ENCODE measurements around the gene HNF4A.

The HNF4A gene

DNA sequence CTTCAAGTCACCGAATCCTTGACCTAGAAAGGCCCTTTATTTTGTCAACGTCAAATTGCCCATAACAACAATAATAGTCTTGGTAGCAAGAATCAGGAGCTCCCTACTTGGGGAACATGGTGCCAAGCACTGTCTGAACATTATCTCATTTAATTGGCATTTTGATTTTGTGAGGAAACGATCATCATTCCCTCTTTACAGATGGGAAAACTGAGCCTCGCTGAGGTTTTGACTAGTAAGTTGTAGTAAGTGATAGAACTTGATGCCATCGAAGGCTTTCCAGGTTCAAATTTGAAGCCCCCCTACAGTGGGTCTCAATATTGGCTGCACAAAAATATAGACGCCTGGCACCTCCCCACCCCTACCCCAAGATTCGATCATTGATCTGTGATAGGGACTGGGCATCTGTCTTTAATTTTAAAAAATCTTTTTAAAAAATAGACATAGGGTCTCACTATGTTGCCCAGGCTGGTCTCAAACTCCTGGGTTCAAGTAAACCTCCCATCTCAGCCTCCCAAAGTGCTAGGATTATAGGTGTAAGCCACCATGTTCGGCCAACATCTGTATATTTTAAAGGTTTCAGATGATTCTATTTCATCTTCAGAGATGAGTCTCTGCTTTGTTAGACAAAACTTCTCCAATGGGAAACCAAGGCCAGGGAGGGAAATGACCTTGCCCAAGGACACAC lies 36.7 kb downstream of the HNF4A start:
- Histone ChIP-seq H3K27ac (ENCODE audit: low read depth, low read length) (no peak overlapping the region), H3K4me1 (ENCODE audit: control insufficient read depth, insufficient read depth, low read length, unreplicated experiment) (no peaks in the 10 kb centered on the region), H2AFZ (ENCODE audit: low read length, unreplicated experiment) (no peak overlapping the region), H3K79me2 (ENCODE audit: control insufficient read depth, insufficient read depth, low read length, unreplicated experiment) (no peaks in the 10 kb centered on the region), H3K4me3 (ENCODE audit: low read depth, low read length) (no peak overlapping the region), H3K36me3 (ENCODE audit: insufficient read depth, low read length) (no peaks in the 10 kb centered on the region), H3K27me3 (ENCODE audit: insufficient read depth, low read length) (peaks cover 5% of the 10 kb centered on the region; the same call in 1 of the 2 replicates)

DNA sequence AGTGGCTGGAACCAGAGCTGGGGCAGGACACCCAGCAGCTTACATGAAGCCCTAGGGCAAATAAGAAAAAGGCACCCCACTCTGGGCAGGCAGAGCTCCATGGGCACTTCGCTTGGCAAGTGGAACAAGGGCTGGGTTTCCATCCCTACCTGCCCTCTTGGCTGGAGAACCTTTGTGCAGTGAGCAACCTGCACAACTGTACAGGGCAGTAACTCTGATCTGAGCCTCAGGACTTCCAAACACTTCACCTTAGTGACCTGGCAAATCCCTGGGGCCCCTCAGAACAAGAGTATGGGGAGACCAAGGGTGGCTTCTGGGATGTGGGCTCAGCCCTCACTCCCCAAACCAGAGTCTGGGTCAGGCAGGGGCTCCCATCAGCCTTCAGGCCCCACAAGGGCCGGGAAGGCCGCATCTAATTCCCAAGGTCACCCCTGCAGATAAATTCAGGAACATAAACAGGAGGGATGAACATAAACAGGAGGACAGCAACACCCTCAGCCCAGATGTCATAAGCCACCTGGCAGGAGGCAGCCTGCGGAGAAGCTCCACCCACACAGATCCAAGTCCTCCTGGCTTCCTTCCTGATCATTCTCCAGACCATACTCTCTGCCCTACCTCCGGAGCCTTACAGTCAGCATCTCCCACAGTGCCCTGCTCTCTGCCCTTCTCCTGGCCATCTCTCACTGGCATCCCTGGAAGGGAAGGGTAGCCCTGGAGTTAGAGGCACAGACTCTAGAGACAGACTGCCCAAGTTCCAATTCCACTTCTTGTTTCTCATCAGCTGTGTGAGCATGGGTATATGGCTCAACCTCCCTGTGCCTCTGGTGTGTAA lies 37.5 kb downstream of the HNF4A start:
- Histone ChIP-seq H3K27ac (ENCODE audit: low read depth, low read length) (no peak overlapping the region), H2AFZ (ENCODE audit: low read length, unreplicated experiment) (no peak overlapping the region), H3K36me3 (ENCODE audit: insufficient read depth, low read length) (no peaks in the 10 kb centered on the region), H3K4me3 (ENCODE audit: low read depth, low read length) (no peak overlapping the region), H3K4me1 (ENCODE audit: control insufficient read depth, insufficient read depth, low read length, unreplicated experiment) (peaks cover 3% of the 10 kb centered on the region), H3K79me2 (ENCODE audit: control insufficient read depth, insufficient read depth, low read length, unreplicated experiment) (no peaks in the 10 kb centered on the region), H3K27me3 (ENCODE audit: insufficient read depth, low read length) (peaks cover 5% of the 10 kb centered on the region; the same call in 1 of the 2 replicates)

DNA sequence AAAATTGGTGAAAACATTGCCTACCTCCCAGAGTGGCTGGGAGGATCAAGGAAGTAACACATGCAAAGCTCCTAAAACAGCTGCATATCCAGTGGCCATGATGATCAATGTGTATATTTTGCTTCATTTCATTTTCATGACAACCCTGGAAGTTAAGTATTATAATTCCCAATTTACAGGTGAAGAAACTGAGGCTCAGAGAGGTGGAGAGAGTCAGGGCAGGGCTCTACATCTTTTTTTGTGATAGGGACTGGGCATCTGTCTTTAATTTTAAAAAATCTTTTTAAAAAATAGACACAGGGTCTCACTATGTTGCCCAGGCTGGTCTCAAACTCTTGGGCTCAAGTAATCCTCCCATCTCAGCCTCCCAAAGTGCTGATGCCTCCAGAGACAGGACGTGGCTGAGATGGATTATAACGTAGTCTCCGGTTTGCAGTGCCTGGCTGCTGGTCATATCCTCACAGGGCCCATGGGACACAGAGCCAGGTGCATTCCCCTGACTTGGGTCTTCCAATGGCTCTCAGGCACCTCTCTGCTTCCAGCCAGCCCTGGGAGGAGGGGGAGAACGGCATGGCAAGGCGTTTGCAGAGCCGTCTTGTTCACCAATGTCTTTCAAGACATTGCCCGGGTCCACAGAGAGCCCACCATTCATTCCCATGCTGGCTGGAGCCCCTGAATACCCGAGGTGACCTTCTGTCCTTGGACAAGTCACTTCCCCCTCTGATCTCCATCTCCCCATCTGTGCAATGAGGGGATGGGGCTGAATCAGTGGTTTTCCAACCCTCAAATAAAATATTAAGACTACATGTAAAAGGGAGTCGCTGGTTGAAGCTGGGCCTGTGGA lies 38.3 kb downstream of the HNF4A start:
- H3K27me3 ChIP-seq (ENCODE audit: insufficient read depth, low read length), result peaks cover 5% of the 10 kb centered on the region; the same call in 1 of the 2 replicates
- H3K4me3 ChIP-seq (ENCODE audit: low read depth, low read length), result no peak overlapping the region
- H3K4me1 ChIP-seq (ENCODE audit: control insufficient read depth, insufficient read depth, low read length, unreplicated experiment), result peaks cover 3% of the 10 kb centered on the region
- no peaks in the 10 kb centered on the region for H3K79me2 ChIP-seq (ENCODE audit: control insufficient read depth, insufficient read depth, low read length, unreplicated experiment)
- no peaks in the 10 kb centered on the region for H3K36me3 ChIP-seq (ENCODE audit: insufficient read depth, low read length)
- no peak overlapping the region for H3K27ac ChIP-seq (ENCODE audit: low read depth, low read length)
- no peak overlapping the region for H2AFZ ChIP-seq (ENCODE audit: low read length, unreplicated experiment)

DNA sequence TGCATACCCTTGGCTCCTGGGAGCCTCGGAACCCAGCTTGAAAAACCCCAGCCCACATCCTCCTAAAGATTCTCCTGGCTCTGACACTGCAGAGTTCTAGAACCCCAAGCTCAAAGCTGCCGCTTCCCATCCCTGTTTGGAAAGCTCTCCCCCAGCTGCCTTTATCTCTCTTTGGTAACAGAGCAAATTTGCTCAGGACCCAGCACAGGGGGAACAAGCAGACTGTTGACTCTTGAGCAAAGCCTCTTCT lies 38.9 kb downstream of the HNF4A start:
- no peak overlapping the region for H2AFZ ChIP-seq (ENCODE audit: low read length, unreplicated experiment)
- no peak overlapping the region for H3K27ac ChIP-seq (ENCODE audit: low read depth, low read length)
- no peaks in the 10 kb centered on the region for H3K36me3 ChIP-seq (ENCODE audit: insufficient read depth, low read length)
- H3K4me3 ChIP-seq (ENCODE audit: low read depth, low read length), result no peak overlapping the region
- H3K4me1 ChIP-seq (ENCODE audit: control insufficient read depth, insufficient read depth, low read length, unreplicated experiment), result peaks cover 3% of the 10 kb centered on the region
- peaks cover 5% of the 10 kb centered on the region; the same call in 1 of the 2 replicates for H3K27me3 ChIP-seq (ENCODE audit: insufficient read depth, low read length)
- no peaks in the 10 kb centered on the region for H3K79me2 ChIP-seq (ENCODE audit: control insufficient read depth, insufficient read depth, low read length, unreplicated experiment)

DNA sequence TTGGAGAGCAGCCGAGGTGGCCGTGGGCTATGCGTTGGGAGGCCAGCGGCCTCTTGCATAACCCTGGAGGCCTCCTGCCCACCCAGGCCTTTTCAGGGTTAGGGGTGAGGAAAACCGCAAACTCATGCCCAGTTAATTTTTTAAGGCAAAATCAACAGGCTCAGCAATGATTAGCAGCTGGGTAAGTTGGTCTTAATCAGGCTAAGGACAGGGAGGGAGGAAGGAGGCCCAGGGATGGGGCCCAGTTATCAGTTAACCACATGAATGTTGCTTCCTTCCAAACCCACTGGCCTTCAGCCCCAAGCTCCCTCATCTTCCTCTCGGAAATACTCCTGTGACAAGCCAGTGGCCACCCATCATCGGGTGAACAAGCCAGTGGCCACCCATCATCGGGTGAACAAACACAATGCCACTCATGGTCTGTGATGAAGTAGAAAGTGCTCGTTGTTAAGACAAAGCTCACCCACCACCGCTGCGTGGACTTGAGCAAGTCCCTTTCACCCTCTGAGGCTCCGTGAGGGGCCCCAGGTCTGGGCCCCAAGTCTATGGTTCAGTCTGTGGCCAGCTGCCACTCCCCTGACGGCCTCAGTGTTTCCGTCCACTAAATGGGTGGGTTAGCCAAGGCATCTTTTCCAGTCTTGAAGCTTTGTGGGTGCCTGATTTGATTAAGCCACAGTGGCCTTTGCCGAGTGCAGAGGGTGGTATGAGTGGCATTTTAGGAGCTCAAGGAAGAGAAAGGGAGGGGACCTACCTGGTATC lies 39.4 kb downstream of the HNF4A start:
- no peak overlapping the region for H3K27ac ChIP-seq (ENCODE audit: low read depth, low read length)
- peaks cover 3% of the 10 kb centered on the region for H3K4me1 ChIP-seq (ENCODE audit: control insufficient read depth, insufficient read depth, low read length, unreplicated experiment)
- H2AFZ ChIP-seq (ENCODE audit: low read length, unreplicated experiment), result no peak overlapping the region
- no peaks in the 10 kb centered on the region for H3K79me2 ChIP-seq (ENCODE audit: control insufficient read depth, insufficient read depth, low read length, unreplicated experiment)
- H3K4me3 ChIP-seq (ENCODE audit: low read depth, low read length), result no peak overlapping the region
- H3K36me3 ChIP-seq (ENCODE audit: insufficient read depth, low read length), result no peaks in the 10 kb centered on the region
- H3K27me3 ChIP-seq (ENCODE audit: insufficient read depth, low read length), result peaks cover 5% of the 10 kb centered on the region; the same call in 1 of the 2 replicates

DNA sequence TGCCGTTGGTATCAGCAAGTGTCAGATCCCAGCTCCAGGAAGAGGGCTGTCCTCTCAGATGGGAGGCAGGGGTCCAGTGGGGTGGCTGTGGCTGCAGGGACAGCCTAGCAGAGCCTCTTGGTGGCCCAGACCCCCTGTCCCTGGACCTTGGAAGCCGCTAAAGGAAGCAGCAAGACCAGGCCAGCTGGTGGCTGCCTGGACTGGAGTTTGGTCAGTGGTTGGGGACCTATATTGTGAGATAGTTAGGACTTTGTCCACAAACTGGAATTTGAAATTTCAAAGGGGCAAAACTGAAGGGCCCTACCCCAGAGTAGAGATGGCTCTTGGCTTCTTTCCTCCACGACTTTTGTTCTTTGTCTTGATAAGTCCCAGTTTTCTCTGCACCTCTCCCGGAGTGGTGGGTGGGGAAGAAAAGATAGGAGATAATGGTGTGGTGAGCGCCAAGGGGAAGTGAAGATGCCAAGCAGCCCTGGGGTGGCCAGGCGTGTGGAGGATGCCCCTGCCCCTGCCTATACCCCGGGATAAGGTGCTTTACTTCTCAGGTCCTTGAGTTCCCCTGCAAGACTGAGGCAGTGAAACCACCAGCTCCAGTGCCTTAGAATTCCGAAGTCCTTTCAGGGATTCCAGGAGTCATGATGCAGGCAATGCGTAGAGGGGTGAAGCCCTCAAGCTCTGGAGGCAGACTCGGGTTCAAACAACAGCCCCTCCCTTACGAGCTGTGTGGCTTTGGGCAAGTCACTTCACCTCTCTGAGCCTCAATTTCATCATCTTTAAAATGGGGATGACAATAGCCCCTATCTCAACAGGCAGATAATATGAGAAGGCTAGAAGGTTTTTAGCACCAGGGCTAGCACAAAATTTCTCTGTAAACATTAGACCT lies 40.2 kb downstream of the HNF4A start:
- no peak overlapping the region for H3K27ac ChIP-seq (ENCODE audit: low read depth, low read length)
- H3K4me1 ChIP-seq (ENCODE audit: control insufficient read depth, insufficient read depth, low read length, unreplicated experiment), result peaks cover 3% of the 10 kb centered on the region
- H3K27me3 ChIP-seq (ENCODE audit: insufficient read depth, low read length), result peaks cover 5% of the 10 kb centered on the region; the same call in 1 of the 2 replicates
- H3K4me3 ChIP-seq (ENCODE audit: low read depth, low read length), result no peak overlapping the region
- no peaks in the 10 kb centered on the region for H3K79me2 ChIP-seq (ENCODE audit: control insufficient read depth, insufficient read depth, low read length, unreplicated experiment)
- H2AFZ ChIP-seq (ENCODE audit: low read length, unreplicated experiment), result no peak overlapping the region
- H3K36me3 ChIP-seq (ENCODE audit: insufficient read depth, low read length), result no peaks in the 10 kb centered on the region

DNA sequence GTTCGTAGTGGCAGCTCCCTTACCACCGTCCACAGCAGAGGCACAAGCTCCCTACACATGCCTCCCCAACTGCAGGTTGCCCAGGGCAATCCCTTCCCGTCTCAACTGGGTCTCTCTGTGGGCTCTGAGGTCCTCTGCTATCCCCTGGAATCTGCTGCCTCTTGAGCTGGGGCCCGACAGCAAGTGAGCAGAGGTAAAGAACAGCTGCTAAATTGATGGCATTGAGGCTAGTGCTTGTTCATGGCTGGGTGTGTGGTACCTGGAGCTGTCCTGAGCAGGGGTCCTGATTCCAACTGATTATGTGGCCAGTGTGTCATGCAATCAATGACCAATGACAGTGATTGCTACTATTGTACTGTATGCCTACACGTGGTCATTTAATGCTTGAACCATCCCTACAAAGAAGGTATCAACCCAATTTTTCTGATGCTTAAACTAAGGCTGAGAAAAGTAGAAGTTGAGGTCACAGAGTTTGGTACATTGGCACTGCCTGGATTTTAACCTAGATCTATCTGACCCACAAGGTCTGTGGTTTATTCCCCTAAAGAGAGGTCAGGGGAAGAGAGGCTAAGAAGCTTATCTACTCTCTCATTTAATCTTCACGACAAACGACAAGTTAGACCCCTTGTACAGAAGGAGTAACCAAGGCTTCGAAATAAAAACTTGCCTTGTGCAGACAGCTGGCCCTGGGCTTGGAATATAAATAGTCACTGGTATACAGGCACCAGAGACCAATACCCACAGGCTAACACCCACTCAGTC lies 41.1 kb downstream of the HNF4A start:
- no peaks in the 10 kb centered on the region for H3K36me3 ChIP-seq (ENCODE audit: insufficient read depth, low read length)
- no peaks in the 10 kb centered on the region for H3K79me2 ChIP-seq (ENCODE audit: control insufficient read depth, insufficient read depth, low read length, unreplicated experiment)
- peaks cover 3% of the 10 kb centered on the region for H3K4me1 ChIP-seq (ENCODE audit: control insufficient read depth, insufficient read depth, low read length, unreplicated experiment)
- H3K27ac ChIP-seq (ENCODE audit: low read depth, low read length), result no peak overlapping the region
- no peak overlapping the region for H2AFZ ChIP-seq (ENCODE audit: low read length, unreplicated experiment)
- peaks cover 5% of the 10 kb centered on the region; the same call in 1 of the 2 replicates for H3K27me3 ChIP-seq (ENCODE audit: insufficient read depth, low read length)
- no peak overlapping the region for H3K4me3 ChIP-seq (ENCODE audit: low read depth, low read length)

DNA sequence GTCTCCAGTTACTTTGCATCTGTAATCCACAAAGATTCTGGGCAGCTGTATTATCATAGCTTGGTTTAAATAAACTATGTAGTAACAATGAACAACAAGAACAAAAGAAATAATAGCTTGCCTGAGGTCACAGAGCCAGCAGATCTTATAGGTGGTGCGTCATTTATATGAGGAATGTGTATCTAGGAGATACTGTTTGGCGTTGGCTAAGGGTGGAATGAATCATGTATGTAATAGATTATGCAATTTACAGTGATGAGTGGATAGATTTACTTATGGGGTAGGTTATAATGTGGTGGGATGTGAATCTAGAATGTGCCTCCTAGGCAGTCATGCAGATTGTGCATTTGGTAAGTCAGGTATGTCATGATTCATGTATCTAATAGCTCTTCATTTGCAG lies 42.8 kb downstream of the HNF4A start:
- peak overlapping the region; percentile 19; the same call in 1 of the 2 replicates for H3K27ac ChIP-seq (ENCODE audit: low read depth, low read length)
- H3K4me3 ChIP-seq (ENCODE audit: low read depth, low read length), result no peak overlapping the region
- H3K4me1 ChIP-seq (ENCODE audit: control insufficient read depth, insufficient read depth, low read length, unreplicated experiment), result peaks cover 3% of the 10 kb centered on the region
- H3K79me2 ChIP-seq (ENCODE audit: control insufficient read depth, insufficient read depth, low read length, unreplicated experiment), result no peaks in the 10 kb centered on the region
- H2AFZ ChIP-seq (ENCODE audit: low read length, unreplicated experiment), result no peak overlapping the region
- H3K36me3 ChIP-seq (ENCODE audit: insufficient read depth, low read length), result no peaks in the 10 kb centered on the region
- peaks cover 5% of the 10 kb centered on the region; the same call in 1 of the 2 replicates for H3K27me3 ChIP-seq (ENCODE audit: insufficient read depth, low read length)

DNA sequence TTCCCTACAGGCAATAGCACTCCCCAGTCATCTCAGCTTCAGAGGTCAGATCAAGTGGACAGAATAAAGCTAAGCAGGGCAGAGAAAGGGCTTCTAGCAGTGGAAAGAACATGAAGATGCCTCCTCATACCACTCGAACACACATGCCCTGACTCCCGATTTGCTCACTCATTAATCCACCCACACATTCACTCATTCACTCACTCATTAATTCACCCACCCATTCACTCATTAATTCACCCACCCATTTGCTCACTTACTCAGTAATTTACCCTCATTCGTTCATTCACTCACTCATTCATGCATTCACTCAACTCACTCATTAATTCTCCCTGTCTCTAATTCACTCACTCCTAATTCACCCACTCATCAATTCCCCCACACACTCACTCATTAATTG lies 43.9 kb downstream of the HNF4A start:
- Histone ChIP-seq H3K36me3 (ENCODE audit: insufficient read depth, low read length) (no peaks in the 10 kb centered on the region), H2AFZ (ENCODE audit: low read length, unreplicated experiment) (no peak overlapping the region), H3K79me2 (ENCODE audit: control insufficient read depth, insufficient read depth, low read length, unreplicated experiment) (no peaks in the 10 kb centered on the region), H3K27ac (ENCODE audit: low read depth, low read length) (no peak overlapping the region), H3K4me1 (ENCODE audit: control insufficient read depth, insufficient read depth, low read length, unreplicated experiment) (peaks cover 3% of the 10 kb centered on the region), H3K27me3 (ENCODE audit: insufficient read depth, low read length) (peaks cover 5% of the 10 kb centered on the region; the same call in 1 of the 2 replicates), H3K4me3 (ENCODE audit: low read depth, low read length) (no peak overlapping the region)
